Measurements from ENCODE around the gene CSKMT.
A peak's percentile ranks its signal among the peaks of the same experiment; 100 is the strongest.

The CSKMT gene

GRCh38 chr11:62708392-62708791 is 43.3 kb downstream of the CSKMT start:
- peaks cover 5 to 16% of the 10 kb centered on the region in 2 donors for H3K36me3 ChIP-seq (ENCODE audit: control insufficient read depth in 2 of 2, insufficient read depth in 2 of 2, low read length in 2 of 2)
- no peaks in the 10 kb centered on the region for H3K9me3 ChIP-seq (ENCODE audit: control insufficient read depth in 2 of 2, low read length in 2 of 2)
- H3K27ac ChIP-seq (ENCODE audit: low read length): peak overlapping the region; percentile 96
- peak overlapping the region; percentile 87 to 91 for H3K4me3 ChIP-seq (ENCODE audit: low read length in 2 of 2)
- H3K4me1 ChIP-seq (ENCODE audit: control insufficient read depth, insufficient read depth, low read length): peaks cover 51% of the 10 kb centered on the region
- no peaks in the 10 kb centered on the region for H3K27me3 ChIP-seq (ENCODE audit: control insufficient read depth in 1 of 2, insufficient read depth in 2 of 2, low read length in 2 of 2)
- H3K9ac ChIP-seq (ENCODE audit: low read length in 2 of 2): peak overlapping the region; percentile 93

DNA sequence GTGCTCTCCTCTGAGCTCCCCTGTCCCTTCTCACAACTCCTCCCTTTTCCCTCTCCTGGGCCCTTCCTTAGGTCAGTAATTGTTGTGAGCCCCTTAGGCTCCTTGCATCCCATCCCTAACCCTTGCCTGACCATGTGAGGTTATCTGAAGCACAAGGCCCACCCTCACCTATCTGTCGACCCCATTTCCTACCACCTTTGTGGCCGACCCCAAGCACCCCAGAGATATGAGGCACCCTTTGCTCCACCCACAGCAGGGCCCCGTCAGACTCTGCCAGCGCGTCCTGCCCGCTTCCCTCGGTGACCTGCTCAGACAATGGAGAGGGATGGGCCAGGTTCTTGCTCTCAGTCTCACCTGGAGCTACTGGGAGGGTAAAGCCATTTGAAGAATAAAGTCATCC is 43.7 kb downstream of the CSKMT start:
- Histone ChIP-seq H3K36me3 (ENCODE audit: control insufficient read depth in 2 of 2, insufficient read depth in 2 of 2, low read length in 2 of 2) (peaks cover 5 to 20% of the 10 kb centered on the region in 2 donors), H3K27me3 (ENCODE audit: control insufficient read depth in 1 of 2, insufficient read depth in 2 of 2, low read length in 2 of 2) (no peaks in the 10 kb centered on the region), H3K4me1 (ENCODE audit: control insufficient read depth, insufficient read depth, low read length) (peaks cover 51% of the 10 kb centered on the region), H3K4me3 (ENCODE audit: low read length in 2 of 2) (peak overlapping the region; percentile 87 to 91), H3K27ac (ENCODE audit: low read length) (peak overlapping the region; percentile 96), H3K9me3 (ENCODE audit: control insufficient read depth in 2 of 2, low read length in 2 of 2) (no peaks in the 10 kb centered on the region), H3K9ac (ENCODE audit: low read length in 2 of 2) (peak overlapping the region; percentile 93)

- Histone ChIP-seq H3K9ac (ENCODE audit: low read length in 2 of 2) (peak overlapping the region; percentile 93 to 96), H3K9me3 (ENCODE audit: control insufficient read depth in 2 of 2, low read length in 2 of 2) (no peaks in the 10 kb centered on the region), H3K4me1 (ENCODE audit: control insufficient read depth, insufficient read depth, low read length) (peaks cover 51% of the 10 kb centered on the region)
Measured at GRCh38 chr11:62709247-62710000, 44.3 kb downstream of the CSKMT start.

DNA sequence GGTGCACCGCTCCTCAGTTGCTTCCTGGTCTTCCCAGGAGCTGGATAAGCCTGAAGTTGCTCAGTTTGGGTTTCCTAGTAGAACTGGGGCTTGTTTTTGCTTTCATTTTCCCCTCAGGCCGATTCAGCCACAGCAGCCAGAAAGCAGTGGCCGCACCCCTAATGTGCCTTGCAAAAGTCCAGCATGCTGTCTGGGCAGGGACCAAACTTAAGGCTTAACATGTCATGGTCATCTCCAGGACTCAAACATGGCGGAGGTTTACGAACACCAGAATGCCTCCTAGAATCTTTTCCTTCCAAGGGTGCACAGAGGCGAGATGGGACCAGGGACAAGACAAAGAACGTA is 44.9 kb downstream of the CSKMT start:
- peak overlapping the region; percentile 93 to 96 for H3K9ac ChIP-seq (ENCODE audit: low read length in 2 of 2)
- H3K4me1 ChIP-seq (ENCODE audit: control insufficient read depth, insufficient read depth, low read length): peaks cover 53% of the 10 kb centered on the region
- no peaks in the 10 kb centered on the region for H3K9me3 ChIP-seq (ENCODE audit: control insufficient read depth in 2 of 2, low read length in 2 of 2)
- H3K27ac ChIP-seq (ENCODE audit: low read length): peak overlapping the region; percentile 96
- peak overlapping the region; percentile 83 to 91 for H3K4me3 ChIP-seq (ENCODE audit: low read length in 2 of 2)
- no peaks in the 10 kb centered on the region for H3K27me3 ChIP-seq (ENCODE audit: control insufficient read depth in 1 of 2, insufficient read depth in 2 of 2, low read length in 2 of 2)
- peaks cover 12 to 28% of the 10 kb centered on the region in 2 donors for H3K36me3 ChIP-seq (ENCODE audit: control insufficient read depth in 2 of 2, insufficient read depth in 2 of 2, low read length in 2 of 2)

More at GRCh38 chr11:62709247-62710000, 44.3 kb downstream of the CSKMT start:
- H3K27ac ChIP-seq (ENCODE audit: low read length): peak overlapping the region; percentile 96
- no peaks in the 10 kb centered on the region for H3K27me3 ChIP-seq (ENCODE audit: control insufficient read depth in 1 of 2, insufficient read depth in 2 of 2, low read length in 2 of 2)
- H3K36me3 ChIP-seq (ENCODE audit: control insufficient read depth in 2 of 2, insufficient read depth in 2 of 2, low read length in 2 of 2): peaks cover 8 to 25% of the 10 kb centered on the region in 2 donors
- peak overlapping the region; percentile 87 to 91 for H3K4me3 ChIP-seq (ENCODE audit: low read length in 2 of 2)

GRCh38 chr11:62712276-62712812 is 47.2 kb downstream of the CSKMT start:
- no peak overlapping the region for H3K27ac ChIP-seq (ENCODE audit: low read length)

DNA sequence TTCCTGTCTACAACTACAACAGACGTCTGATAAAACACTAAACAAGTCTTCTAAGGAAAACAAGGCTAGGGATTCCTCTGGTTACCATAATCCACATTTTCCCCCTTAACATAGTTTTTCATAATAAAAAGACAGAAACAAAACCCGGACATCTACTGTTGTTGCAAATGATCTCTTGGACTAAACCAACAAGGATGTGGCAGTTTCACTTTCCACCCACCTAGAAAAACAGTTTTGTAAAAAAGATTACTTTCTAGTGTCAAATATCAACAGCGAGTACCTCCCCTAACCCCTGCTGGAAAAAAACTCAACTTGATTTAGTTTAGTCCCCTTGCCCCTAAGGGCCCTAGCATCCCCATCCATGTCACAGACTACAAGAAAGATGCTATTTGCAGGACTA is 47.7 kb downstream of the CSKMT start:
- H3K27ac ChIP-seq (ENCODE audit: low read length): no peak overlapping the region
- peaks cover 28% of the 10 kb centered on the region for H3K4me1 ChIP-seq (ENCODE audit: control insufficient read depth, insufficient read depth, low read length)
- no peaks in the 10 kb centered on the region for H3K9me3 ChIP-seq (ENCODE audit: control insufficient read depth in 2 of 2, low read length in 2 of 2)
- H3K36me3 ChIP-seq (ENCODE audit: control insufficient read depth in 2 of 2, insufficient read depth in 2 of 2, low read length in 2 of 2): peaks cover 35 to 54% of the 10 kb centered on the region in 2 donors
- no peaks in the 10 kb centered on the region for H3K27me3 ChIP-seq (ENCODE audit: control insufficient read depth in 1 of 2, insufficient read depth in 2 of 2, low read length in 2 of 2)
- no peak overlapping the region for H3K4me3 ChIP-seq (ENCODE audit: low read length in 2 of 2)
- no peak overlapping the region for H3K9ac ChIP-seq (ENCODE audit: low read length in 2 of 2)

More at GRCh38 chr11:62712276-62712812, 47.2 kb downstream of the CSKMT start:
- Histone ChIP-seq H3K27me3 (ENCODE audit: control insufficient read depth in 1 of 2, insufficient read depth in 2 of 2, low read length in 2 of 2) (no peaks in the 10 kb centered on the region), H3K9ac (ENCODE audit: low read length in 2 of 2) (no peak overlapping the region), H3K9me3 (ENCODE audit: control insufficient read depth in 2 of 2, low read length in 2 of 2) (no peaks in the 10 kb centered on the region), H3K4me3 (ENCODE audit: low read length in 2 of 2) (no peak overlapping the region), H3K4me1 (ENCODE audit: control insufficient read depth, insufficient read depth, low read length) (peaks cover 31% of the 10 kb centered on the region), H3K36me3 (ENCODE audit: control insufficient read depth in 2 of 2, insufficient read depth in 2 of 2, low read length in 2 of 2) (peaks cover 30 to 49% of the 10 kb centered on the region in 2 donors)

- Histone ChIP-seq H3K9ac (ENCODE audit: low read length in 2 of 2) (no peak overlapping the region), H3K27ac (ENCODE audit: low read length) (no peak overlapping the region), H3K4me3 (ENCODE audit: low read length in 2 of 2) (no peak overlapping the region)
Measured at GRCh38 chr11:62713343-62713742, 48.2 kb downstream of the CSKMT start.

GRCh38 chr11:62715150-62716130 is 50.3 kb downstream of the CSKMT start:
- peaks cover 54 to 73% of the 10 kb centered on the region in 2 donors for H3K36me3 ChIP-seq (ENCODE audit: control insufficient read depth in 2 of 2, insufficient read depth in 2 of 2, low read length in 2 of 2)

More at GRCh38 chr11:62713343-62713742, 48.2 kb downstream of the CSKMT start:
- Histone ChIP-seq H3K36me3 (ENCODE audit: control insufficient read depth in 2 of 2, insufficient read depth in 2 of 2, low read length in 2 of 2) (peaks cover 37 to 58% of the 10 kb centered on the region in 2 donors), H3K27me3 (ENCODE audit: control insufficient read depth in 1 of 2, insufficient read depth in 2 of 2, low read length in 2 of 2) (no peaks in the 10 kb centered on the region), H3K9me3 (ENCODE audit: control insufficient read depth in 2 of 2, low read length in 2 of 2) (no peaks in the 10 kb centered on the region), H3K4me1 (ENCODE audit: control insufficient read depth, insufficient read depth, low read length) (peaks cover 25% of the 10 kb centered on the region)

DNA sequence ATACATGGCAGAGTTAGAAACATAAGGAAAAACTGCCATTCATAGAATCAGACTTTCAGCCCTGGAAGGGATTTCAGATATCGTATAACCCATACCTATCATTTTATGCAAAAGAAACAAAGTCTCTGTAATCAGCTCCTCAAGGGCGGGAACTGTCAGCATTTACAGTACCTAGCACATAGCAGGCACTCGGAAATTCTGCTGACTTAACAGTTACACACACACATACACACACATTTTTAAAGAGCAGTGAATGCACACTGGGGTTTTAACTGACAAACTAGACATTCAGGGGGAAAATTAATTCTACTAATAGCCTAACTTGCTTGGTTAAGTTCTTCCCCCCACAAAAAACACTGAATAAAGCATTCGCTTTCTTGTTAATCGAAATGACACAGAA is 51.1 kb downstream of the CSKMT start:
- H3K36me3 ChIP-seq (ENCODE audit: control insufficient read depth in 2 of 2, insufficient read depth in 2 of 2, low read length in 2 of 2): peaks cover 59 to 74% of the 10 kb centered on the region in 2 donors

More at GRCh38 chr11:62715150-62716130, 50.3 kb downstream of the CSKMT start:
- no peak overlapping the region for H3K27ac ChIP-seq (ENCODE audit: low read length)
- no peak overlapping the region for H3K9ac ChIP-seq (ENCODE audit: low read length in 2 of 2)
- no peaks in the 10 kb centered on the region for H3K27me3 ChIP-seq (ENCODE audit: control insufficient read depth in 1 of 2, insufficient read depth in 2 of 2, low read length in 2 of 2)
- no peak overlapping the region for H3K4me3 ChIP-seq (ENCODE audit: low read length in 2 of 2)
- H3K4me1 ChIP-seq (ENCODE audit: control insufficient read depth, insufficient read depth, low read length): peaks cover 6% of the 10 kb centered on the region
- H3K9me3 ChIP-seq (ENCODE audit: control insufficient read depth in 2 of 2, low read length in 2 of 2): no peaks in the 10 kb centered on the region

DNA sequence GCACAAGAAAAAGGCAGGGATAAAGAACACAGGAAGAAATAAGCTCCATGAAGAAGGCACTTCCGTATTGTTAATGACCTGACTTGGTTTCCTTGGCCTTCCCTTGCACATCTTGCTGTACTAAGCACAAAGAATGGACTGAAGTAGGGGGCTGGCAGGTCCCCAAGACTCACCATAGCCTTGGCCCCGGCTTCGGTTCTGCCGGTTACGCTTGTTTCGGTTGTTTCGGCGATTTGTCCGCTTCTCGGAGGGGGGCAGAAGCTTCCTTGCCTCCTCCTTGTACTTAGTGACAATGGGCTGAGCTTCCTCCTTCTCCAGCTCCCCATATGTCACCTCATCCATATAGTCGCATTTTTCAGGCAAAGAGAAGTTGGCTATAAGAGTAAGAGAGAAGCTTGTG is 51.7 kb downstream of the CSKMT start:
- Histone ChIP-seq H3K9ac (ENCODE audit: low read length in 2 of 2) (no peak overlapping the region), H3K36me3 (ENCODE audit: control insufficient read depth in 2 of 2, insufficient read depth in 2 of 2, low read length in 2 of 2) (peaks cover 61 to 76% of the 10 kb centered on the region in 2 donors), H3K4me1 (ENCODE audit: control insufficient read depth, insufficient read depth, low read length) (peaks cover 3% of the 10 kb centered on the region), H3K4me3 (ENCODE audit: low read length in 2 of 2) (no peak overlapping the region), H3K27me3 (ENCODE audit: control insufficient read depth in 1 of 2, insufficient read depth in 2 of 2, low read length in 2 of 2) (no peaks in the 10 kb centered on the region), H3K27ac (ENCODE audit: low read length) (no peak overlapping the region), H3K9me3 (ENCODE audit: control insufficient read depth in 2 of 2, low read length in 2 of 2) (no peaks in the 10 kb centered on the region)

More for the DNA sequence above, 51.1 kb downstream of the CSKMT start:
- Histone ChIP-seq H3K4me3 (ENCODE audit: low read length in 2 of 2) (no peak overlapping the region), H3K27ac (ENCODE audit: low read length) (no peak overlapping the region), H3K9me3 (ENCODE audit: control insufficient read depth in 2 of 2, low read length in 2 of 2) (no peaks in the 10 kb centered on the region), H3K9ac (ENCODE audit: low read length in 2 of 2) (no peak overlapping the region), H3K4me1 (ENCODE audit: control insufficient read depth, insufficient read depth, low read length) (peaks cover 3% of the 10 kb centered on the region), H3K27me3 (ENCODE audit: control insufficient read depth in 1 of 2, insufficient read depth in 2 of 2, low read length in 2 of 2) (no peaks in the 10 kb centered on the region)
